Heart left ventricle (tissue), 13 donors: ENCODE results near the gene H2AZ2.
"Not testable (repeated sequence)": the region's sequence is repeated elsewhere in the genome, so short reads cannot be mapped to it uniquely, and the experiment has no call there.

Experiments
- CTCF ChIP-seq, 12 donors: fragments of 200-600 bp; sonication (generic) in 4 of 12; IDR thresholded peaks; one replicate each; pipeline versions ENCODE4 v1.5.0 to v1.8.0; 2018 to 2022; ENCODE audit warnings: antibody characterized with exemption in 12 of 12, mild to moderate bottlenecking in 5 of 12
- POLR2A ChIP-seq, 2 donors: fragments of 450-650 bp; IDR thresholded peaks; one replicate each; pipeline ENCODE4 v1.6.1; 2017; ENCODE audit warnings: antibody characterized with exemption in 2 of 2, mild to moderate bottlenecking in 2 of 2, moderate library complexity in 2 of 2
- donor health status: ischemic (EF 13 %, LVEDD 7.1; RV severe dilation, severe dysfunction).
- donor health status: DM: no; HTN: yes; CAD: no.
- donor health status: DM: no; HTN: no; CAD: no.
- donor health status: ischemic (EF 25% LVEDD 6.9; RV normal size, moderate dysfunction).
- donor health status: ischemic (EF 25% LVEDD 5.7; RV mildly dilated, moderate dysfunction).
- donor health status: ischemic (EF 35%, LVEDD 5.7; RV mildly dilated, moderate dysfunction).
- donor health status: nonischemic (EF 11% LVEDD 7.7; RV severe dilation, severe dysfunction).
- donor health status: DM: yes; HTN: yes; CAD: no.
- donor health status: PGD.
- donor health status: ischemic (EF 29% LVEDD 5.4; RV normal size, mild dysfunction).
- donor health status: nonischemic (EF 23%, LVEDD 6.1; RV moderate dilation, normal function).

- TF ChIP-seq POLR2A, CTCF (IDR thresholded peaks at IDR 0.05): not testable (repeated sequence)
Observed at GRCh38 chr7:44803828-44804519, 43.9 kb downstream of the H2AZ2 start.
